HG03565 (cell line): ENCODE data around the gene RAB7B.

Source experiments
- ATAC-seq: cut with Tn5 transposase; IDR thresholded peaks from one replicate; pipeline ENCODE4 v1.9.1; 2021; ENCODE audit warnings: mild to moderate bottlenecking, moderate library complexity; ENCODE audit not compliant: unreplicated experiment

The RAB7B gene

GRCh38 chr1:205930195-205930577, 73.0 kb downstream of the RAB7B start:
- ATAC-seq: no peak

GRCh38 chr1:205929496-205930194, 73.5 kb downstream of the RAB7B start:
- no peak for ATAC-seq

DNA sequence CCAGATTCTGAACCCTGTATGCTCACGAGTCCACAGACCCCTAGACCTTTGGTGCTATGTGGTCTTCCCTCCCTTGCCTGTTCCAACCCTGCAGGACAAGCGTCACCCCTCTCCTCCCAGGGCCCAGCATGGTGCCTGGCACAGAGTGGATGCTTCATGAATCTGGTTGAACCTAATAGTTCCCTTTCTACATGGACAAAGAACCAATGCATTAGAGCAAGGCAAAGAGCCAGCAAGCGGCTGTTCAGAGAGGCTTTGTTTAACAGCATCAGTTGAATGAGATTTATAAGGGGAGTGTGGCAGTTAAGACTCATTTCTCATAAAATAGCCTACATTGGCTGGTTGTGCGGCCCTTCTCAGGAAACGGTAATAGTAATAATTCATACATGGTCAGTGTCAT, 74.9 kb downstream of the RAB7B start:
- ATAC-seq: no peak

DNA sequence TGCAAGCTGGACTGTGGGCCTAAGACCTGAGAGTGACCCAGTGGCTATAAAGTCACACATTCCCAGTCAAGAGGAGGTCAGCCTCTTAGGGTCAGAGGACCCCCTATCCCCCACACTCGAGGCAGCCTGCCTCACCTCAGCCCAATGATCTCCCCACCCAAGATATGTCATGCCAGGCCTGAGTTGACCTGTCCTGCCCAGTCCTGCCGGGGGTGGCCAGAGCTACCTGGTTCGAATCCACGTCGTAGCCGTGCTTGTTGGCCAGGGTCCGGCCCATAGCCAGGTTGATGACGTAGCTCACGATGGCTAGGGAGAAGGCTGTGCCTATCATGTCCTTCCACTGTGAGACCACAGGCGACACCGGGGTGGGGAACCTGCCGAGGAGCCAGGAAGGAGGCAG, 75.5 kb downstream of the RAB7B start:
- no peak for ATAC-seq

- no peak for ATAC-seq
Measured at GRCh38 chr1:205927247-205927646, 75.9 kb downstream of the RAB7B start.
